ENCODE data around the gene STAT5B. TPM values are rescaled to one million over a fixed set of nuclear protein-coding genes. Genes with fewer than 3 reads are reported as not detected.

The STAT5B gene
- total and polyA plus RNA-seq, 2 of the 8 experiments (the other 6 are each of a cell fraction or from before 2014, with no cell fraction given) = 35.3 to 52.6 TPM

- Histone ChIP-seq H3K23me2 (ENCODE audit: low read depth, low read length) (no peaks in the 10 kb centered on the region), H3K23ac (ENCODE audit: insufficient read length) (no peak overlapping the region), H2AFZ (ENCODE audit: low read length) (no peak overlapping the region), H2AK5ac (ENCODE audit: low read depth, low read length) (no peak overlapping the region), H2BK15ac (ENCODE audit: low read length) (no peak overlapping the region), H3K27me3 (replicated peaks in 1 of 4; ENCODE audit: control insufficient read depth in 3 of 4, extremely low read depth in 1 of 4, insufficient read depth in 3 of 4, low read length in 3 of 4) (no peaks in the 10 kb centered on the region), H3K27ac (ENCODE audit: low read depth, low read length) (no peak overlapping the region), H3K36me3 (ENCODE audit: control insufficient read depth in 2 of 4, insufficient read depth in 4 of 4, low read length in 3 of 4) (peaks cover 5 to 37% (median 28%) of the 10 kb centered on the region in 4 experiments; a peak in 6 of 8 replicates), H4K20me1 (replicated peaks in 1 of 2; ENCODE audit: control insufficient read depth in 1 of 2, insufficient read depth in 2 of 2, low read length in 2 of 2) (no peaks in the 10 kb centered on the region), H3K4me1 (replicated peaks in 1 of 4; ENCODE audit: control insufficient read depth in 3 of 4, insufficient read depth in 4 of 4, low read length in 3 of 4) (no peaks in the 10 kb centered on the region), H4K91ac (replicated peaks; ENCODE audit: insufficient read length, low read length) (no peak overlapping the region), H2BK5ac (ENCODE audit: low read depth, low read length) (no peak overlapping the region), H3K4me3 (ENCODE audit: extremely low read depth in 1 of 4, insufficient read depth in 2 of 4, low read depth in 3 of 4, low read length in 4 of 4) (no peak overlapping the region), H3K9me3 (ENCODE audit: insufficient read depth in 2 of 2, low read depth in 1 of 2, low read length in 1 of 2) (no peaks in the 10 kb centered on the region), H3K4me2 (ENCODE audit: insufficient read depth in 1 of 2, low read depth in 2 of 2, low read length in 2 of 2) (no peak overlapping the region), H4K5ac (ENCODE audit: insufficient read length, low read depth, low read length) (no peak overlapping the region), H3K14ac (ENCODE audit: insufficient read length) (no peak overlapping the region), H3K56ac (replicated peaks; ENCODE audit: insufficient read length, low read depth, low read length) (no peak overlapping the region), H4K8ac (ENCODE audit: extremely low read depth, insufficient read depth, low read length) (no peak overlapping the region), H3K9ac (replicated peaks in 1 of 4; ENCODE audit: extremely low read depth in 1 of 4, low read depth in 3 of 4, low read length in 3 of 4) (no peak overlapping the region), H2BK12ac (ENCODE audit: low read depth, low read length) (no peak overlapping the region), H3K18ac (ENCODE audit: extremely low read depth, low read length) (no peak overlapping the region), H2BK20ac (ENCODE audit: low read length) (no peak overlapping the region), H2BK120ac (replicated peaks; ENCODE audit: low read depth, low read length) (no peak overlapping the region), H3K79me2 (ENCODE audit: control insufficient read depth in 1 of 2, insufficient read depth in 2 of 2, low read length in 2 of 2) (no peaks in the 10 kb centered on the region), H3K4ac (replicated peaks; ENCODE audit: insufficient read length, low read depth, low read length) (no peak overlapping the region), H3K79me1 (ENCODE audit: low read depth, low read length) (no peaks in the 10 kb centered on the region)
- DNase-seq (ENCODE audit: low read depth in 1 of 2, low spot score in 2 of 2) = no peak
- 97% methylated on average over 6 of the region's 6 CpGs; no CpG with 5 or more reads in 1 of the 2 experiments for WGBS, 2 experiments (ENCODE audit: extremely low coverage in 1 of 2, insufficient coverage in 1 of 2, insufficient read length in 1 of 2, insufficient replicate concordance in 2 of 2, low coverage in 1 of 2, low lambda C conversion rate in 2 of 2, missing lambda C conversion rate in 1 of 2)
- FAIRE-seq = no peak
- ChIA-PET POLR2A (ENCODE audit: partially characterized antibody) (interaction anchor here (1.1 kb wide), 1 partner anchor 9 kb away, joined by 3 read pairs; no protein-coding TSS in a partner anchor), CTCF (ENCODE audit: partially characterized antibody) (interaction anchor here (3.8 kb wide), 1 partner anchor 13 kb away, joined by 23 read pairs; no protein-coding TSS in a partner anchor)
- no peak for TF ChIP-seq CTBP2 (IDR thresholded peaks at IDR 0.05; ENCODE audit: borderline replicate concordance, insufficient read depth, insufficient read length, low read length)
- no peak for TF ChIP-seq JUN (IDR thresholded peaks at IDR 0.05; ENCODE audit: low read depth, low read length)
- TF ChIP-seq PHF8 (conservative IDR thresholded peaks at IDR 0.05; ENCODE audit: low read depth, low read length) = no peak
- TF ChIP-seq ATF2 (IDR thresholded peaks at IDR 0.05; ENCODE audit: low read length) = no peak
- TF ChIP-seq CEBPB (IDR thresholded peaks at IDR 0.05; ENCODE audit: low read depth, low read length) = no peak
- no peak for TF ChIP-seq ATF3 (IDR thresholded peaks at IDR 0.05; ENCODE audit: insufficient read depth, low read depth, low read length)
- TF ChIP-seq FOSL1 (IDR thresholded peaks at IDR 0.05; ENCODE audit: insufficient read depth, low read depth, low read length) = no peak
- no peak for TF ChIP-seq JUND (IDR thresholded peaks at IDR 0.05; ENCODE audit: low read length)
- no peak for TF ChIP-seq RAD21 (IDR thresholded peaks at IDR 0.05 in 1 of 2, conservative IDR thresholded peaks at IDR 0.05 in 1 of 2; ENCODE audit: low read depth in 2 of 2, low read length in 2 of 2)
- TF ChIP-seq YY1 (IDR thresholded peaks at IDR 0.05; ENCODE audit: low read depth, low read length) = no peak
These were observed 66.1 kb downstream of the STAT5B start for GRCh38 chr17:42210046-42210445.

All from H1 (cell line).